ENCODE data around the gene PAQR5. TPM values are rescaled to one million over a fixed set of nuclear protein-coding genes. Genes with fewer than 3 reads are reported as not detected.

The PAQR5 gene
- total and polyA plus RNA-seq, 9 of the 15 experiments (the other 6 are each of a cell fraction or from before 2014, with no cell fraction given) = 0.04 to 0.08 TPM; not detected in 7

GRCh38 chr15:69388260-69388705 is 89.6 kb downstream of the PAQR5 start:
- H3K27ac ChIP-seq (ENCODE audit: extremely low read depth, low read depth, low read length) = no peak overlapping the region
- no peak overlapping the region; a peak in 1 of 4 replicates for H3K9ac ChIP-seq (ENCODE audit: insufficient read depth in 1 of 2, low read depth in 2 of 2, low read length in 2 of 2)
- H3K9me3 ChIP-seq (replicated peaks; ENCODE audit: control insufficient read depth, insufficient read depth, low read depth, low read length) = no peaks in the 10 kb centered on the region
- TF ChIP-seq ZNF124 (CRISPR knock-in tag; IDR thresholded peaks at IDR 0.05) = no peak
- TF ChIP-seq GABPA (tag; conservative IDR thresholded peaks at IDR 0.05; ENCODE audit: low read depth) = no peak
- TF ChIP-seq PPARD (CRISPR knock-in tag; IDR thresholded peaks at IDR 0.05) = no peak
- no peak for TF ChIP-seq ZNF507 (tag; conservative IDR thresholded peaks at IDR 0.05)
- TF ChIP-seq FOXM1 (IDR thresholded peaks at IDR 0.05; ENCODE audit: low read depth) = no peak
- no peak for TF ChIP-seq FOXM1 (CRISPR knock-in tag; IDR thresholded peaks at IDR 0.05; ENCODE audit: low read depth)
- no peak for TF ChIP-seq MAZ (CRISPR knock-in tag; conservative IDR thresholded peaks at IDR 0.05 in 1 of 2, IDR thresholded peaks at IDR 0.05 in 1 of 2)
- TF ChIP-seq, protein P1, sequence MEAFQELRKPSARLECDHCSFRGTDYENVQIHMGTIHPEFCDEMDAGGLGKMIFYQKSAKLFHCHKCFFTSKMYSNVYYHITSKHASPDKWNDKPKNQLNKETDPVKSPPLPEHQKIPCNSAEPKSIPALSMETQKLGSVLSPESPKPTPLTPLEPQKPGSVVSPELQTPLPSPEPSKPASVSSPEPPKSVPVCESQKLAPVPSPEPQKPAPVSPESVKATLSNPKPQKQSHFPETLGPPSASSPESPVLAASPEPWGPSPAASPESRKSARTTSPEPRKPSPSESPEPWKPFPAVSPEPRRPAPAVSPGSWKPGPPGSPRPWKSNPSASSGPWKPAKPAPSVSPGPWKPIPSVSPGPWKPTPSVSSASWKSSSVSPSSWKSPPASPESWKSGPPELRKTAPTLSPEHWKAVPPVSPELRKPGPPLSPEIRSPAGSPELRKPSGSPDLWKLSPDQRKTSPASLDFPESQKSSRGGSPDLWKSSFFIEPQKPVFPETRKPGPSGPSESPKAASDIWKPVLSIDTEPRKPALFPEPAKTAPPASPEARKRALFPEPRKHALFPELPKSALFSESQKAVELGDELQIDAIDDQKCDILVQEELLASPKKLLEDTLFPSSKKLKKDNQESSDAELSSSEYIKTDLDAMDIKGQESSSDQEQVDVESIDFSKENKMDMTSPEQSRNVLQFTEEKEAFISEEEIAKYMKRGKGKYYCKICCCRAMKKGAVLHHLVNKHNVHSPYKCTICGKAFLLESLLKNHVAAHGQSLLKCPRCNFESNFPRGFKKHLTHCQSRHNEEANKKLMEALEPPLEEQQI (IDR thresholded peaks at IDR 0.05) = no peak
- TF ChIP-seq HSF4 (CRISPR knock-in tag; IDR thresholded peaks at IDR 0.05; ENCODE audit: borderline replicate concordance) = no peak
- no peak for TF ChIP-seq TAL1 (IDR thresholded peaks at IDR 0.05)
- TF ChIP-seq, protein P2, sequence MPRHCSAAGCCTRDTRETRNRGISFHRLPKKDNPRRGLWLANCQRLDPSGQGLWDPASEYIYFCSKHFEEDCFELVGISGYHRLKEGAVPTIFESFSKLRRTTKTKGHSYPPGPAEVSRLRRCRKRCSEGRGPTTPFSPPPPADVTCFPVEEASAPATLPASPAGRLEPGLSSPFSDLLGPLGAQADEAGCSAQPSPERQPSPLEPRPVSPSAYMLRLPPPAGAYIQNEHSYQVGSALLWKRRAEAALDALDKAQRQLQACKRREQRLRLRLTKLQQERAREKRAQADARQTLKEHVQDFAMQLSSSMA (CRISPR knock-in tag; IDR thresholded peaks at IDR 0.05) = no peak
- intact Hi-C loops (cut with micrococcal nuclease) = no loop called here
- 0% methylated on average over 6 of the region's 6 CpGs for WGBS (ENCODE audit: insufficient coverage, low coverage, missing lambda C conversion rate)
- ATAC-seq = no peak
- H4K20me1 ChIP-seq (replicated peaks; ENCODE audit: control insufficient read depth, insufficient read depth, low read length) = peaks cover 7% of the 10 kb centered on the region; the same call in 1 of the 2 replicates
- H3K4me1 ChIP-seq (replicated peaks in 1 of 2; ENCODE audit: control insufficient read depth in 2 of 2, insufficient read depth in 2 of 2, low read length in 2 of 2) = no peaks in the 10 kb centered on the region; a peak in 1 of 5 replicates
- H3K79me2 ChIP-seq (ENCODE audit: control insufficient read depth, insufficient read depth, low read length) = no peaks in the 10 kb centered on the region
- no peak overlapping the region for H3K4me3 ChIP-seq
- no peak overlapping the region for H2AFZ ChIP-seq (ENCODE audit: low read depth, low read length)
- no peak for FAIRE-seq
- no peak overlapping the region for H3K4me2 ChIP-seq (ENCODE audit: insufficient read depth, low read length)
- no peak for DNase-seq (ENCODE audit: extremely low read depth in 1 of 4, low spot score in 3 of 4)
- CTCF ChIA-PET (ENCODE audit: low intra/inter-chr PET ratio) = no interaction called here
- POLR2A ChIA-PET = no interaction called here
- H3K27me3 ChIP-seq (ENCODE audit: control insufficient read depth in 2 of 2, insufficient read depth in 2 of 2, low read length in 2 of 2) = peaks cover 9 to 52% of the 10 kb centered on the region in 2 experiments; a peak in 4 of 5 replicates
- in situ Hi-C loops (cut with MboI) = no loop called here
- no peaks in the 10 kb centered on the region for H3K9me1 ChIP-seq (ENCODE audit: control insufficient read depth, insufficient read depth, low read length)
- no TSS peak for BruUV-seq (replicated peaks)
- no peaks in the 10 kb centered on the region for H3K36me3 ChIP-seq (ENCODE audit: control insufficient read depth, insufficient read depth, low read length)
